Stimulated activated naive CD4-positive, alpha-beta T cell (primary cell): ENCODE measurements around the gene CTXN1.
"Not testable (repeated sequence)": the region's sequence is repeated elsewhere in the genome, so short reads cannot be mapped to it uniquely, and the experiment has no call there.

Experiments used
- DNase-seq, 6 experiments: peaks; one replicate each; lab custom pipeline; 2025; lab: John Stamatoyannopoulos, UW

CTXN1 gene

DNA sequence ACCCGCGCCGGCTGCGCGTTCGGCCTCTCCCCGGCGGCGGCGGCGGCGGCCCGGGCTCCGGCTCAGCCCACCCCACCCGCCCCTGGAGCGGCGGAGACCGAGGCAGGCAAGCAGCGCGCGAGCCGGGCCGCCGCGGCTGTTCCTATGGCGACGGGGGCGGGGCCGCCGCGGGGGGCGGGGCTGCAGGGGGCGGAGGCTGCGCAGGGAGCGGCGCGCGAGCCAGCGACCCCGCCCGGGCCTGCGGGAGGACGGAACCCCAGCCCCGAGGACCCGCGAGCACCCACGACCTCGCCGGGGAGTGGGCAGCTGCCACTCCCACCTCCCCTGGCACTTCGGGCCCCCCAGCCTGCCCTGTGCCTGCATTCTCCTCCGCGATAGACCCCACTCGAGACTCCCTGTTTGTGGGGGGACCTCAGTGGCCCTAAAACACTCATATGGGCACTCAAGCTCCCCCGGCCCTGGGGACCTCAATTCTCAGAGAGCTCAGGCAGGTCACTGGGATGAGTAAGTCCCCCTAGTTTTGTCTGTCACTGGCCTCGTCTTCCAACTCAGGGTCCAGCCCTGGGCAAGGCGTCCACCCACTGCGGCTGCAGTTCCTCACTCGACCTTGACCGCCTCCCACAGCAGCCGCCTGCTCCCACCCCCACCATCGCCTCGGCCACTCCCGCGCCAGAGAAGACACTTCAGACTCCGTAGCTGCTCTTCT, at the start of gene CTXN1:
Gene CTXN1, minus strand, starts transcription at position 115 of the 706 bp plus-strand sequence. CDS start 597 bp downstream, outside the sequence.
- peak; percentile 22 to 74 (median 68) for DNase-seq

- no peak for DNase-seq
Observed at GRCh38 chr19:7975037-7975436, 49.1 kb upstream of the CTXN1 start.

GRCh38 chr19:7973883-7974282, 47.9 kb upstream of the CTXN1 start:
- DNase-seq, result no peak

- DNase-seq, result no peak
Observed at GRCh38 chr19:7971553-7972520, 45.9 kb upstream of the CTXN1 start.

GRCh38 chr19:7970716-7971448, 44.9 kb upstream of the CTXN1 start:
- peak in 3 of 6 experiments; percentile 5 to 8 (median 6) for DNase-seq

DNA sequence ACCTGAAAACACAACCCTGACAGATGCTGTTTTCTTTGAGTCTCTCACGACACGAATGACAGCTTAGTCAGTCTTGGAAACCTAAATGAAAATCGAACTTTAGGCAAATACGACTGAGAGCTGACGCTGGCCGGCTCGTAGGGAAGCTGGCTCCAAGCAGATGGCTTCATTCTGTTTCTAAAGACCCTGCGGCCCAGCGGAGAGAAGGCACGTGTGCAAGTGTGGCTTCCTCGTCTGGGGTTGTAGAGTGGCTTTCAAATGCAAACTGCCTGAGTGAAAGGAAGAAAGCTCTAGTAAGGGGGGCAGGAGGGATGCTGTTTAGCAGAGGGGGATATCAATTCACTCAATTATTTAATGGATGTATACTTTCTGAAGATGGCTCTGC, 43.6 kb upstream of the CTXN1 start:
- DNase-seq, result no peak

- DNase-seq, result no peak
Observed at GRCh38 chr19:7968796-7969554, 43.0 kb upstream of the CTXN1 start.

- no peak for DNase-seq
Observed at GRCh38 chr19:7968008-7968795, 42.3 kb upstream of the CTXN1 start.

GRCh38 chr19:7965921-7966665, 40.2 kb upstream of the CTXN1 start:
- DNase-seq, result no peak

DNA sequence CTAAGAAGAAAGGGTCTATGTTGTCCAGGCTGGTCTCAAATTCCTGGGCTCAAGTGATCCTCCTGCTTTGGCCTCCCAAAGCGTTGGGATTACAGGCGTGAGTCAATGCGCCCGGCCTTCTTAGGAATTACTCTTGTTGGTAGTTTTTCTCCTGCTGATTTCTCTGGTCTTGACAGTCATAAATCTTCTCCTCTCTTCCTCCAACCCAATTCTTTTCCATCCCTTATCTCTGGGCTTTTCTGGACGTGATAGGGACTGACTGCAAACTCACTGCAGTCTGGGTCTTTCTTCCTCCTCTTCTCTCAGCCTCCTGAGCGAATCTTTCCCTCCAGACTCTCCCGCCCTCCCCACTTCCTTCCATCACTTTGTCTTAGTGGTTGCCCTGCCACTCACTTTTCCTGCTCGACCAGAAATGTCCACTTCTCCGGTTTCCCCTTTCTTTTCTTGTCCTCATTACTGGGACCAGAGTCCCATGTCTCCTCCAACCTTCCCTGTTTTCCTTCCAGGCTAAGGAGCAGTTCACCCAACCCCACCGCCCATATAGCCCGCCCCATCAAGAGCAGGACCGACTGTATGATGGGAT, 39.4 kb upstream of the CTXN1 start:
- no peak for DNase-seq

GRCh38 chr19:7963566-7963965, 37.6 kb upstream of the CTXN1 start:
- no peak for DNase-seq

DNA sequence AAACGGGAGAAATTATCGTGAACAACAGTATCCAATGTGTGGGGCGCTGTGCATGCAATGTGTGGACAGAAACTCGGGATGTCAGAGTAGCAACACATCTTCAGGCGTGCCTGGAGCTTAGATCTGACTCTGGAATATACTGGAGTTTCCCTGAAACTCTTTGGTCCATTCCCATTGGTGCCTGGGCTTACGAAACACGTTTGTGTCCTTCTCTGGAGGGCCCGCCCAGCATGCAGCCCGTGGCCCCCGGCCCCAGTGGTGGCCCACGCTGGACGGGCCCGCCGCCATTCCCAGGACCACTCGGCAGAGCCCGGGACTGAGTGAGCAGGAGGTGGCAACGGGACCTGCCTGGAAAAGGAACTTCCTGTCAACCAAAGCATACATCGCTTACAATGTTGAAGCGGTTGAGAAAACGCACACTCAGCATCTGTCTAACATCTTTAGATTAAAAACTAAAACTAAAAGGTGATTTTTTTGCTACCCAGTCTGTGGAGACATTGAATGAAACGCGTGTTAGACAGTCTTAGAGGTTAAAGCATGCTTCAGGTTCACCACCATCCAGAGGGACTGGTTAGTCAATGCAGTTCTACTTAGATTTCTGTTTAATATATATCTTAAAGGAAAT, 36.8 kb upstream of the CTXN1 start:
- no peak for DNase-seq

DNA sequence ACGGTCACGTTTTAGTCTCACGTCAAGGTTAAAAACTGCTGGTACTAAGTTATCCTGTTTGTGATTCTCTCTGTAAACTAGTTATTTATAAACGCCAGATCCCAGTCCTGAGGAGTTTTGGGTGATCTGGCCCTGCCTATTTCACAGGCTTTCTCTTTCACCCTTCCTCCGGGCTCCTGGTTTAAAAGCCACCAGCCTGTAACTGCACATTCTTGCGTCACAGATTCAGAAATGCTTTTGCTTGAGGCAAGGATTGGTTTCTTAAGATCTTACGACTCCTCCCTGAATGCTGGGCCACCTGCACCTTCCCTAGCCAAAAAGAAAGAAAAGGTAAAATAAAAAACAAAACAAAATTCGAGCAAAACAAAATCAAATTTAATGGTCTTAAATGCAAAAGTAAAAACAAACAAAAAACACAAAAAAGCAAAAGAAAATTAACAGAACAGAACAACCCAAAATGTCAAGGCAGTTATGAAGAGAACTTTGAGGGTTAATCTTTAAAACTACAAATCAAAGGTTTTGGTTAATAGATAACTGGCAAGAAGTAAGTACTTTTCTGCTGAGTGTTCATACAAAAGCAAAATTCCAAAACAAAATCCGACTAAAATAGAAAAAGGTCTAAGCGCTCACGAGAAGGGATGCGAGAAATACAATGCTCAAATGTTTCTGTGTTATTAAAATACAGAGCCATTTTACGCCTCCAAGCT, 36.1 kb upstream of the CTXN1 start:
- no peak for DNase-seq

DNA sequence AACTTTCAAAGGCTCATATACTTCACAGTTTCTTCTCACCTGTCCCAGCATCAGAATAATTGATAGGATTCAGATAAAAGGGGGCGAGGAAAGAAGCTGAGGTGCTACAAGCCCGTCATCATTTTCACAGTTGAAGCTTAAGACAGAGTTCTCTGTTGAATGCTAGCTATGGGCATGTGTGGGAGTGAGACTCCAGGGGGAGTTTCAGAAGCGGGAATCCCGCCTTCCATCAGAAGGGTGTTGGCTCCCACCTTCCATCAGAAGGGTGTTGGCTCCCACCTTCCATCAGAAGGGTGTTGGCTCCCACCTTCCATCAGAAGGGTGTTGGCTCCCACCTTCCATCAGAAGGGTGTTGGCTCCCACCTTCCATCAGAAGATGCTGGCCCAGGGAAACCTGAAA, 35.1 kb upstream of the CTXN1 start:
- not testable (repeated sequence) for DNase-seq

GRCh38 chr19:7959211-7959610, 33.3 kb upstream of the CTXN1 start:
- no peak for DNase-seq

DNA sequence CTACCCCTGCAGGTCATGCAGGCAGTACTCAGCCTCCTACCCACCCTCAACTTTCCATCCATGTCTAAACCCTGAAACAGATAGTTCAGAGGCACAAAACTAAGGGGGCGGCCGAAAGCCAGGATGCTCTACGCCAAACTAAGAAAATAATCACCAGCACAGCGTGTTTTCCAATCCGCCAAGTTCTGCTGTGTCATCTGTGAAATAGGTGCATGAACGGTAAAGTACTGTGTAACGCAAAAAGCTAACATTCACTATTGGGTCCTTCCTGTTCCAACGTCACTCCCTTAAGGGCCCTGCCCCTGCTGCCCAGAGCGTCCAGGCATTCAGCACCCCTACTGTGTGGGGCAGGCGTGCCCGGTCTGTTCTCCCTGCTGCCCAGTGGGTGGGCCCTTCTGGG, 29.8 kb upstream of the CTXN1 start:
- DNase-seq, result no peak

GRCh38 chr19:7953576-7953975, 27.6 kb upstream of the CTXN1 start:
- DNase-seq, result no peak

DNA sequence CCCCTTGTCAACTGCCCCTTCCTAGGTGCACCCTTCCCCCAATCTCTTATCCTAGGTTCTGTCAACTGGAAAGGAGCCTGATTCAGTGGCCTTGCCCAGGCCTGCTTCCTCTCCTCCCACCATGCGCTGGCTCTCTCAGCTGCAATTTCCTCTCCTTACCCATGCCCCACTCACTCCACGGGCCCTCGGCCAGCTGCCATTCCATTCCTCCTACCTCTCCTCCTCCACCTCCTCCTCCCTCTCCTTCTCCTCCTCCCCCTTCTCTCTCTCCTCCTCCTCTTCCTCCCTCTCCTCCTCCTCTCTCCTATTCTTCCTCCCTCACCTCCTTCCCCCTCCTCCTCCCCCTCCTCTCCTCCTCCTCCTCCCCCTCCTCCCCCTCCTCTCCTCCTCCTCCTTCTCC, 27.1 kb upstream of the CTXN1 start:
- DNase-seq, result no peak

DNA sequence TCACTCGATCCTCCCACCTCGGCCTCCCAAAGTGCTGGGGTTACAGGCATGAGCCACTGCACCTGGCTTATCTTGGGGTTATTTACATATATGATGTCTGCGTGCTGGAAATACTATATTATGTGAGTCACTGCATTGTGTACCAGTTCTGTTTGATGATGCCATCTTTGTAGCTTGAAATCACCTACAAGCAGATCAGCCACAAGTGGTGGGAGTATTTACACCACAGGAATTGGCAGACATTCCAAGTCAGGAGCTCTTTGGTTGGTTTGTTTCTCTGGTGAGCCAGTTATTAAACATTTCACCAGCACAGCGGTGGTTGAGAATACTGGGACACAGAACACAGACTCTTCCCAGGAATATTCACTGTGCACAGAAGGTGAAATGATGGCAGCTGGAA, 22.0 kb upstream of the CTXN1 start:
- DNase-seq, result no peak
